Right lobe of liver (tissue), 6 donors: ENCODE results near the gene ARHGEF12. TPM values are rescaled to one million over a fixed set of nuclear protein-coding genes. Genes with fewer than 3 reads are reported as not detected.
A peak's percentile ranks its signal among the peaks of the same experiment; 100 is the strongest.

Experiments used
- ATAC-seq, 4 donors: fragments of 200-7000 bp; cut with Tn5 transposase; one replicate each; pipeline ENCODE4 v1.9.1; 2020; ENCODE audit warnings: mild to moderate bottlenecking in 4 of 4, moderate library complexity in 4 of 4
- DNase-seq, 3 donors: peaks; one replicate each; pipeline ENCODE4 v3.0.0-alpha.2; 2020
- H3K27ac ChIP-seq, 3 donors: fragments of 200-600 bp; one replicate each; pipeline ENCODE4 v1.8.0; 2022
- H3K27me3 ChIP-seq, 2 donors: fragments of 200-600 bp; one replicate each; pipeline ENCODE4 v1.8.0; 2022
- H3K36me3 ChIP-seq, 4 donors: fragments of 200-600 bp; sonication (generic) in 1 of 4; one replicate each; pipeline versions ENCODE4 v1.5.1 to v1.8.0; 2017 to 2022; ENCODE audit warnings: control low read depth in 1 of 4
- H3K4me1 ChIP-seq, 4 donors: fragments of 200-600 bp; sonication (generic) in 1 of 4; one replicate each; pipeline versions ENCODE4 v1.5.1 to v1.8.0; 2017 to 2022; ENCODE audit warnings: control low read depth in 1 of 4
- H3K4me3 ChIP-seq, 3 donors: fragments of 200-600 bp; one replicate each; pipeline ENCODE4 v1.8.0; 2022
- H3K9me3 ChIP-seq, 4 donors: fragments of 200-600 bp; sonication (generic) in 1 of 4; one replicate each; pipeline versions ENCODE4 v1.5.1 to v1.8.0; 2017 to 2022; ENCODE audit warnings: control low read depth in 1 of 4
- POLR2A ChIP-seq: fragments of 450-650 bp; IDR thresholded peaks from one replicate; pipeline ENCODE4 v1.6.1; 2017; ENCODE audit warnings: antibody characterized with exemption, mild to moderate bottlenecking
- WGBS: methylation state at CpG from one replicate; pipeline ENCODE4 v1.1.6; 2018; ENCODE audit warnings: low coverage, low lambda C conversion rate; ENCODE audit not compliant: insufficient coverage; ENCODE audit errors: missing lambda C conversion rate; 5-methylcytosine and 5-hydroxymethylcytosine counted together
- intact Hi-C, 2 donors: fragments of 100-400 bp; cut with DNase I; formaldehyde crosslinking; loops; one replicate each; pipeline versions ENCODE4 v1.11.2 to v1.14.1; 2022
- total RNA-seq, 6 experiments: library from RNA; depleted of rRNA in 2 of 6; stranded (reverse); fragments of >200 nt in 2 of 6; fragmentation: NEBNext Ultra II Directional in 3 of 6; extraction: Animal tissue kit (Norgen Biotek cat#: 25700) in 3 of 6; gene quantifications; one replicate each; pipeline versions ENCODE4 v1.1.0 to v1.2.4, GENCODE V29; 2016 to 2023
- TF ChIP-seq, protein P1 (sequence below), 4 donors: fragments of 200-600 bp in 3 of 4; fragments of 450-650 bp in 1 of 4; IDR thresholded peaks; one replicate each; pipeline versions ENCODE4 v1.5.1 to v1.8.0; 2016 to 2022; ENCODE audit warnings: antibody characterized with exemption in 4 of 4, mild to moderate bottlenecking in 2 of 4
- donor health status: DM: no; HTN: yes; CAD: no.
- donor health status: DM: no; HTN: no; CAD: no.
- donor health status: DM: no; HTN: no; CAD: no.
- donor health status: DM: no; HTN: yes; CAD: no.
- donor health status: DM: no; HTN: yes; CAD: no.

Gene ARHGEF12
- total RNA-seq, 6 experiments from 2014 or later = 75.1 to 113 (median 94.0) TPM

DNA sequence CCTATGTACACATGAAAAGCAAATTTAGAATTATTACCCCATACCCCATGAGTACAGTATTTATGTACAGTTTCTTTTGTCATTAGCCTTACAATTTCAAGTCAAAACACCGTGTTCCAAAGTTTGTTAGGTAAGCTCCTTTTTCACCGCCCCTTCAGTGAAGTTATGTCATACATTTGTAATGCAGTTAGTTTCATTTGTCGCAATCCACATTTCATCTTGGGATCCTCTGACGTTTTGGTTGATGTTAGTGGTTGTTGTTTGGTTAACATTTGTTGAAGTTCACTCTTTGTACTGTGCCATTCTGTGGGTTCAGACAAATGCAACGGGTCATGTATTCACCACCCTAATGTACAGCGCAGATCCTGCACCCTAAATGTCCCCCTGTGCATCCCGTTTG is 45.2 kb downstream of the ARHGEF12 start:
- peaks cover 0 to 28% (median 2%) of the 10 kb centered on the region in 4 donors for H3K4me1 ChIP-seq
- no peak overlapping the region for H3K27ac ChIP-seq
- WGBS = 58% methylated on average over 7 of the region's 7 CpGs
- TF ChIP-seq, protein P1, sequence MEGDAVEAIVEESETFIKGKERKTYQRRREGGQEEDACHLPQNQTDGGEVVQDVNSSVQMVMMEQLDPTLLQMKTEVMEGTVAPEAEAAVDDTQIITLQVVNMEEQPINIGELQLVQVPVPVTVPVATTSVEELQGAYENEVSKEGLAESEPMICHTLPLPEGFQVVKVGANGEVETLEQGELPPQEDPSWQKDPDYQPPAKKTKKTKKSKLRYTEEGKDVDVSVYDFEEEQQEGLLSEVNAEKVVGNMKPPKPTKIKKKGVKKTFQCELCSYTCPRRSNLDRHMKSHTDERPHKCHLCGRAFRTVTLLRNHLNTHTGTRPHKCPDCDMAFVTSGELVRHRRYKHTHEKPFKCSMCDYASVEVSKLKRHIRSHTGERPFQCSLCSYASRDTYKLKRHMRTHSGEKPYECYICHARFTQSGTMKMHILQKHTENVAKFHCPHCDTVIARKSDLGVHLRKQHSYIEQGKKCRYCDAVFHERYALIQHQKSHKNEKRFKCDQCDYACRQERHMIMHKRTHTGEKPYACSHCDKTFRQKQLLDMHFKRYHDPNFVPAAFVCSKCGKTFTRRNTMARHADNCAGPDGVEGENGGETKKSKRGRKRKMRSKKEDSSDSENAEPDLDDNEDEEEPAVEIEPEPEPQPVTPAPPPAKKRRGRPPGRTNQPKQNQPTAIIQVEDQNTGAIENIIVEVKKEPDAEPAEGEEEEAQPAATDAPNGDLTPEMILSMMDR (IDR thresholded peaks at IDR 0.05) = no peak
- TF ChIP-seq POLR2A = no peak
- ATAC-seq = no peak
- no peaks in the 10 kb centered on the region for H3K27me3 ChIP-seq
- H3K4me3 ChIP-seq = no peak overlapping the region
- DNase-seq = no peak
- H3K36me3 ChIP-seq = no peaks in the 10 kb centered on the region
- intact Hi-C loops = no loop called here
- no peaks in the 10 kb centered on the region for H3K9me3 ChIP-seq

DNA sequence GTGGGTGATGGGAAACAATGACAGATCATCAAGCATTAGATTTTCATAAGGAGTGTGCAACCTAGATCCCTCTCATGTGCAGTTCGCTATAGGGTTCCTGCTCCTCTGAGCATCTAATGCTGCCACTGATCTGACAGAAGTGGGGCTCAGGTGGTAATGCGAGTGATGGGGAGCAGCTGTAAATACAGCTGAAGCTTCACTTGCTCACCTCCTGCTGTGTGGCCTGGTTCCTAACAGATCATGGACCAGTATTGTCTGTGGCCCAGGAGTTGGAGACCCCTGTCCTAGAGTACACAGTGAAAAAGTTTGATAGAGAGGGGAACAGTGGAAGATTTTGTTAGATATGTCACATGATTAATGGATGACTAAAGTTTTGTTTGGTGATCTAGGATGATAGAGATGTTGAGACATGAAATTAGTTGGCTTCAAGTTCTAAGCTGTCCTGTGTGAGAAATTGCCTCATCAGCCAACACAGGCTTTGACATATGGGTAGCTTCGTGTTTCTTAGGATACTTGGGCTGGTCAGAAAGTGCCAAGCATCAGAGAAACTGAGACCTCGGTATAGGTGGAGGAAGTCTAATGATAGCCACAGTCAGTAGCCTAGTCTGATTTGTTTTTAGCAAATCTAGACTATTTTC is 47.4 kb downstream of the ARHGEF12 start:
- no peaks in the 10 kb centered on the region for H3K36me3 ChIP-seq
- H3K4me3 ChIP-seq = no peak overlapping the region
- H3K27me3 ChIP-seq = no peaks in the 10 kb centered on the region
- intact Hi-C loops = no loop called here
- TF ChIP-seq, protein P1 (IDR thresholded peaks at IDR 0.05) = no peak
- TF ChIP-seq POLR2A = no peak
- no peaks in the 10 kb centered on the region for H3K9me3 ChIP-seq
- ATAC-seq (peak in 2 of 4 donors; percentile 28 to 61), DNase-seq (no peak)
- 74% methylated on average over 3 of the region's 4 CpGs for WGBS
- H3K27ac ChIP-seq = no peak overlapping the region
- peaks cover 0 to 28% (median 5%) of the 10 kb centered on the region in 4 donors for H3K4me1 ChIP-seq

DNA sequence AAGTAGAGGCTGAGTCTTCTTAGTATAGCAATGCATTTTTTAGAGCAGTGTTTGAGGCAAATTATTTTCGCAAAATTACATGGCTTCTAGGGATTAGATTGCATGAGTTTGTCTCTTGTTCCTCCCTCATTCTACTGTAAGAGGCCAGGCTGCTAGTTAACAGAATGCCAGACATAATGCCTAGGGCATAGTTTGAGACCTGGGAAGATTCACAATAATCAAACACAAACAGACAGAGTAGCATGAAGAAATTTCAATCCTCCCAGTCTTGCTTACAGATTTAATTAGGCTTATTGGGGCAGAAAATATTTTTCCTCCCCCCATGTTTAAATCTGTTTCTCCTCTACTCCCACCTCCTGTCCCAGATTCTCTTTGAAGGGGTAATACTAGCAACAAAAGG is 48.3 kb downstream of the ARHGEF12 start:
- ATAC-seq (no peak), DNase-seq (no peak)
- TF ChIP-seq POLR2A = no peak
- TF ChIP-seq, protein P1 (IDR thresholded peaks at IDR 0.05) = no peak
- intact Hi-C loops = no loop called here
- H3K4me3 ChIP-seq = no peak overlapping the region
- H3K27me3 ChIP-seq = no peaks in the 10 kb centered on the region
- no peaks in the 10 kb centered on the region for H3K36me3 ChIP-seq
- WGBS = 67% methylated on average over 1 of the region's 1 CpG
- peaks cover 0 to 27% (median 4%) of the 10 kb centered on the region in 4 donors for H3K4me1 ChIP-seq
- H3K27ac ChIP-seq = no peak overlapping the region
- no peaks in the 10 kb centered on the region for H3K9me3 ChIP-seq

DNA sequence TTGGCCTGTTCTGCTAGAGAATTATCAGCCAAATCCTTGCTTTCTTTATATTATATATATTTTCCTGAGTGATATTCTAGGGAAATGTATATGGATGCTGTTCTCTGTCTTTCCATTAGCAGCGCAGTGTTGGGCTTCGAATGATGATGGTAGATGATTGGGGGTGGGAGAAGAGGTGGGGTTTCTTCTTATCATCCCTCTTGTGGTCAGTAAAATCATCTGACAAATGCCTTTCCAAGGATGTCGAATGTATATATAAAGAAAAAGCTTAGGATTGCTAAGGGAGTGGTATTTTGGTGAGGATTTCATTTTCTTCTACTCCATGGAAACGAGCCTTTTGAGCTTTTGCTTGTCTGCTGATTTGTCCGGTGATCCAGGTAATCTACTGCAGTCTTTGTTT is 48.9 kb downstream of the ARHGEF12 start:
- no peak for DNase-seq
- H3K36me3 ChIP-seq = no peaks in the 10 kb centered on the region
- no peaks in the 10 kb centered on the region for H3K27me3 ChIP-seq
- no peaks in the 10 kb centered on the region for H3K9me3 ChIP-seq
- ATAC-seq = no peak
- 75% methylated on average over 5 of the region's 5 CpGs for WGBS
- H3K27ac ChIP-seq = no peak overlapping the region
- no peak for TF ChIP-seq POLR2A
- TF ChIP-seq, protein P1 (IDR thresholded peaks at IDR 0.05) = no peak
- H3K4me3 ChIP-seq = no peak overlapping the region
- peaks cover 0 to 21% (median 4%) of the 10 kb centered on the region in 4 donors for H3K4me1 ChIP-seq
- intact Hi-C loops = no loop called here
